Liver (tissue), 9 donors: ENCODE data around the gene KDM2A. TPM values are rescaled to one million over a fixed set of nuclear protein-coding genes. Genes with fewer than 3 reads are reported as not detected.

Source experiments
- DNase-seq: peaks from one replicate; pipeline ENCODE4 v3.0.0-alpha.2; 2017; ENCODE audit warnings: low spot score
- H3K27ac ChIP-seq, 2 donors: one replicate each; pipeline ENCODE4 v1.7.0; 2013; ENCODE audit warnings: inconsistent platforms in 2 of 2, low read length in 2 of 2, control low read depth in 1 of 2, low read depth in 1 of 2, mild to moderate bottlenecking in 1 of 2
- H3K27me3 ChIP-seq, 4 donors: one replicate each; pipeline versions ENCODE4 v1.6.1 to v1.7.0; 2013; ENCODE audit warnings: low read length in 3 of 4, inconsistent platforms in 1 of 4, mild to moderate bottlenecking in 1 of 4, moderate library complexity in 1 of 4; ENCODE audit not compliant: control insufficient read depth in 4 of 4, insufficient read depth in 4 of 4
- H3K36me3 ChIP-seq, 4 donors: one replicate each; pipeline versions ENCODE4 v1.6.1 to v1.7.0; 2013; ENCODE audit warnings: low read length in 3 of 4, mild to moderate bottlenecking in 3 of 4, low read depth in 1 of 4, moderate library complexity in 1 of 4; ENCODE audit not compliant: control insufficient read depth in 4 of 4, insufficient read depth in 3 of 4
- H3K4me1 ChIP-seq, 4 donors: one replicate each; pipeline versions ENCODE4 v1.6.1 to v1.7.0; 2013; ENCODE audit warnings: low read length in 3 of 4, mild to moderate bottlenecking in 3 of 4, moderate library complexity in 1 of 4; ENCODE audit not compliant: control insufficient read depth in 4 of 4, insufficient read depth in 4 of 4
- H3K4me3 ChIP-seq, 3 donors: one replicate each; pipeline versions ENCODE4 v1.6.1 to v1.7.0; 2013; ENCODE audit warnings: low read length in 3 of 3, control low read depth in 1 of 3, low read depth in 1 of 3, mild to moderate bottlenecking in 1 of 3
- H3K9ac ChIP-seq, 2 donors: one replicate each; pipeline ENCODE4 v1.7.0; 2013; ENCODE audit warnings: low read length in 2 of 2, mild to moderate bottlenecking in 2 of 2, moderate library complexity in 2 of 2, control low read depth in 1 of 2, low read depth in 1 of 2
- H3K9me3 ChIP-seq, 4 donors: one replicate each; pipeline versions ENCODE4 v1.6.1 to v1.7.0; 2013; ENCODE audit warnings: low read length in 3 of 4; ENCODE audit not compliant: control insufficient read depth in 4 of 4
- CTCF ChIP-seq: fragments of 150-350 bp; IDR thresholded peaks from 2 replicates; pipeline ENCODE4 v1.5.1; 2017; ENCODE audit warnings: improper control_type of control experiment, low read depth, low read length; ENCODE audit not compliant: missing input control
- EGR1 ChIP-seq, 2 donors: IDR thresholded peaks; 2 replicates each; pipeline ENCODE4 v1.6.1; 2016 to 2018; ENCODE audit warnings: antibody characterized with exemption in 2 of 2, low read depth in 2 of 2
- FOXA1 ChIP-seq: IDR thresholded peaks from 2 replicates; pipeline ENCODE4 v1.6.1; 2016; ENCODE audit warnings: antibody characterized with exemption
- FOXA2 ChIP-seq: IDR thresholded peaks from 2 replicates; pipeline ENCODE4 v1.6.1; 2016; ENCODE audit warnings: antibody characterized with exemption
- GABPA ChIP-seq, 2 donors: IDR thresholded peaks in 1 of 2; conservative IDR thresholded peaks in 1 of 2; 2 replicates each; pipeline ENCODE4 v1.6.1; 2016; ENCODE audit warnings: antibody characterized with exemption in 2 of 2, mild to moderate bottlenecking in 1 of 2, moderate library complexity in 1 of 2
- HNF4A ChIP-seq, 2 donors: conservative IDR thresholded peaks; 2 replicates each; pipeline ENCODE4 v1.6.1; 2016; ENCODE audit warnings: antibody characterized with exemption in 2 of 2, mild to moderate bottlenecking in 2 of 2
- JUND ChIP-seq, 2 donors: IDR thresholded peaks; 2 replicates each; pipeline ENCODE4 v1.6.1; 2016; ENCODE audit warnings: antibody characterized with exemption in 2 of 2
- RAD21 ChIP-seq, 2 donors: IDR thresholded peaks; 2 replicates each; pipeline ENCODE4 v1.6.1; 2016; ENCODE audit warnings: antibody characterized with exemption in 2 of 2, mild to moderate bottlenecking in 2 of 2
- REST ChIP-seq: IDR thresholded peaks from 2 replicates; pipeline ENCODE4 v1.6.1; 2016; ENCODE audit warnings: antibody characterized with exemption, mild to moderate bottlenecking
- SP1 ChIP-seq: IDR thresholded peaks from 2 replicates; pipeline ENCODE4 v1.6.1; 2018; ENCODE audit warnings: antibody characterized with exemption, mild to moderate bottlenecking
- TAF1 ChIP-seq: conservative IDR thresholded peaks from 2 replicates; pipeline ENCODE4 v1.6.1; 2016; ENCODE audit warnings: antibody characterized with exemption, mild to moderate bottlenecking
- YY1 ChIP-seq: IDR thresholded peaks from 2 replicates; pipeline ENCODE4 v1.6.1; 2016; ENCODE audit warnings: antibody characterized with exemption, mild to moderate bottlenecking
- ZBTB33 ChIP-seq: IDR thresholded peaks from 2 replicates; pipeline ENCODE4 v1.6.1; 2016; ENCODE audit warnings: antibody characterized with exemption
- WGBS: extraction: QIAGEN DNeasy Blood & Tissue Kit; methylation state at CpG from one replicate; pipeline ENCODE4 v1.1.7; 2013; 5-methylcytosine and 5-hydroxymethylcytosine counted together
- polyA plus RNA-seq, 2 donors: library from polyadenylated mRNA; stranded (reverse) in 1 of 2; unstranded in 1 of 2; fragments of 200-250 nt in 1 of 2; fragments of >200 nt in 1 of 2; fragmentation: Nextera tagmentation in 1 of 2; extraction: Ambion mirVana in 1 of 2; gene quantifications; one replicate each; pipeline versions ENCODE4 v1.2.1 to v1.2.3, GENCODE V29; 2013 to 2015
- total RNA-seq, 2 donors: library from RNA; depleted of rRNA; stranded (reverse); fragments of >200 nt; gene quantifications; one replicate each; pipeline ENCODE4 v1.2.3, GENCODE V29; 2014
- TF ChIP-seq, protein P1 (sequence below): IDR thresholded peaks from 2 replicates; pipeline ENCODE4 v1.6.1; 2016; ENCODE audit warnings: antibody characterized with exemption
- TF ChIP-seq, protein P2 (sequence below): IDR thresholded peaks from 2 replicates; pipeline ENCODE4 v1.6.1; 2016; ENCODE audit warnings: antibody characterized with exemption
- donor health status: healthy.
- donor health status: healthy.
- donor health status: healthy.
- donor health status: healthy.
- donor health status: healthy.

KDM2A gene
- total and polyA plus RNA-seq, 4 donors: 8.3 to 44.9 (median 22.4) TPM

- H3K4me1 ChIP-seq: peaks cover 2 to 7% (median 4%) of the 10 kb centered on the region in 4 donors
- 78% methylated on average over 2 of the region's 2 CpGs for WGBS
- H3K4me3 ChIP-seq: no peak overlapping the region
- TF ChIP-seq EGR1 (IDR thresholded peaks at IDR 0.05; ENCODE audit: low read depth in 2 of 2) (no peak), HNF4A (conservative IDR thresholded peaks at IDR 0.05) (no peak), FOXA2 (no peak), CTCF (no peak), SP1 (no peak)
- TF ChIP-seq, protein P1, sequence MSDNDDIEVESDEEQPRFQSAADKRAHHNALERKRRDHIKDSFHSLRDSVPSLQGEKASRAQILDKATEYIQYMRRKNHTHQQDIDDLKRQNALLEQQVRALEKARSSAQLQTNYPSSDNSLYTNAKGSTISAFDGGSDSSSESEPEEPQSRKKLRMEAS: no peak
- H3K9ac ChIP-seq: no peak overlapping the region
- H3K36me3 ChIP-seq: peaks cover 11 to 31% (median 21%) of the 10 kb centered on the region in 4 donors
- H3K27me3 ChIP-seq: no peaks in the 10 kb centered on the region
- DNase-seq: no peak
- H3K9me3 ChIP-seq: no peaks in the 10 kb centered on the region
- no peak overlapping the region for H3K27ac ChIP-seq
Measured at GRCh38 chr11:67211656-67212436, 92.8 kb downstream of the KDM2A start.

GRCh38 chr11:67213178-67213621, 94.1 kb downstream of the KDM2A start:
- Histone ChIP-seq H3K4me3 (no peak overlapping the region), H3K9me3 (no peaks in the 10 kb centered on the region), H3K36me3 (peaks cover 13 to 40% (median 25%) of the 10 kb centered on the region in 4 donors), H3K27me3 (no peaks in the 10 kb centered on the region), H3K27ac (no peak overlapping the region), H3K9ac (no peak overlapping the region), H3K4me1 (peaks cover 2 to 6% (median 3%) of the 10 kb centered on the region in 4 donors)
- TF ChIP-seq JUND (IDR thresholded peaks at IDR 0.05) (no peak), GABPA (IDR thresholded peaks at IDR 0.05 in 1 of 2, conservative IDR thresholded peaks at IDR 0.05 in 1 of 2) (no peak), EGR1 (IDR thresholded peaks at IDR 0.05; ENCODE audit: low read depth in 2 of 2) (no peak), FOXA2 (no peak), CTCF (no peak), TAF1 (no peak), YY1 (no peak), REST (no peak), RAD21 (IDR thresholded peaks at IDR 0.05) (no peak), ZBTB33 (no peak), FOXA1 (no peak)
- TF ChIP-seq, protein P2, sequence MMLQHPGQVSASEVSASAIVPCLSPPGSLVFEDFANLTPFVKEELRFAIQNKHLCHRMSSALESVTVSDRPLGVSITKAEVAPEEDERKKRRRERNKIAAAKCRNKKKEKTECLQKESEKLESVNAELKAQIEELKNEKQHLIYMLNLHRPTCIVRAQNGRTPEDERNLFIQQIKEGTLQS: no peak
- TF ChIP-seq, protein P1: no peak
- WGBS: 87% methylated on average over 5 of the region's 5 CpGs
- DNase-seq: no peak
